Measurements from ENCODE around the gene CCDC106.

DNA sequence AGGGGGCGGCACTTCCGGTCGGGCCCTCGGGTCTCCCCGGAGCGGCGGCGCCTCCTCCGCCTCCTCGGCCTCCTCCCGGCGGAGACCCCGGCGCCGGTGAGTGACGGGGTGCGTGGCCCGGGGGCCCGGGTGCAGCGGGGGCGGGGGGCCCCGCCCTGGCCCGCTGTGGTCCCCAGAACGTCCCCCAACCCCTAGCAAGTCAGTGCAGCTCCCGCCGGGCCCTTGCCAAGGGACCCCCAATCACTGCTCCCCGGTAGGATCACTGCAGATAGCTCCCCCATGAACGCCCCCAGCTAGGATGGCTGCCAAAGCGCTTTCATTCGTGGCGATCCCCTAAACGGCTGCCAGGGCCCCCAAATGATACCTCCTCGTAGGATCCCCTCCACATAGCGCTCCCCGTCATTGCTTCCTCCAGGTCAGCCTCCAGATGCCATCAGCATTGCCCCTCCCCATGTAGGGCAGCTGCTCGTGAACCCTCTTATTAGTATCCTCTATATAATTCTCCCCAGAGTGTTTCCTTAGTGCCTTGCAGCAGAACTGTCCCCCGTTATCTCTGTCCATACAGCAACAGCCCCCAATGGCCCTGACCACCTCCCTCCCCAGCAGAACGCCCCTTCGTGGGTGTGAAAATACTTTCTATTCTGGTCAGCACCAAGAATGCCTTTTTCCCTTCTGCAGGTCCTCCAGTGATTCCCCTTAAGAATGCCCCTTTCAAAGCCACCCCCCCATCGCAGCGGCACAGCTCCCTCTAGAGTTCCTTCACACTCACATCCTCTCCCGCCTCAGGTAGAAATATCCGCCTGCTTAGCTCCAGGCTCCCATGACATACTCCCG is 42.2 kb upstream of the CCDC106 start, which contains the start of gene ZNF865:
- peak in 1 of 2 donors; percentile 25 for TF ChIP-seq POLR2AphosphoS5 (IDR thresholded peaks at IDR 0.05; ENCODE audit: insufficient read depth in 1 of 2, low read depth in 1 of 2)
- TF ChIP-seq POLR2A (IDR thresholded peaks at IDR 0.05): no peak
- TF ChIP-seq CTCF (IDR thresholded peaks at IDR 0.05): peak in 2 of 3 experiments; percentile 31 to 46

Data from vagina (tissue), 2 donors.